ENCODE results near the gene PDE4B.

The PDE4B gene

GRCh38 chr1:65830306-65830705 lies 37.6 kb downstream of the PDE4B start:
- TF ChIP-seq, protein P1, sequence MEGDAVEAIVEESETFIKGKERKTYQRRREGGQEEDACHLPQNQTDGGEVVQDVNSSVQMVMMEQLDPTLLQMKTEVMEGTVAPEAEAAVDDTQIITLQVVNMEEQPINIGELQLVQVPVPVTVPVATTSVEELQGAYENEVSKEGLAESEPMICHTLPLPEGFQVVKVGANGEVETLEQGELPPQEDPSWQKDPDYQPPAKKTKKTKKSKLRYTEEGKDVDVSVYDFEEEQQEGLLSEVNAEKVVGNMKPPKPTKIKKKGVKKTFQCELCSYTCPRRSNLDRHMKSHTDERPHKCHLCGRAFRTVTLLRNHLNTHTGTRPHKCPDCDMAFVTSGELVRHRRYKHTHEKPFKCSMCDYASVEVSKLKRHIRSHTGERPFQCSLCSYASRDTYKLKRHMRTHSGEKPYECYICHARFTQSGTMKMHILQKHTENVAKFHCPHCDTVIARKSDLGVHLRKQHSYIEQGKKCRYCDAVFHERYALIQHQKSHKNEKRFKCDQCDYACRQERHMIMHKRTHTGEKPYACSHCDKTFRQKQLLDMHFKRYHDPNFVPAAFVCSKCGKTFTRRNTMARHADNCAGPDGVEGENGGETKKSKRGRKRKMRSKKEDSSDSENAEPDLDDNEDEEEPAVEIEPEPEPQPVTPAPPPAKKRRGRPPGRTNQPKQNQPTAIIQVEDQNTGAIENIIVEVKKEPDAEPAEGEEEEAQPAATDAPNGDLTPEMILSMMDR (IDR thresholded peaks at IDR 0.05; ENCODE audit: low read length) = no peak
- no peak for TF ChIP-seq EZH2 (IDR thresholded peaks at IDR 0.05; ENCODE audit: borderline replicate concordance, low read length)
- Histone ChIP-seq H2AFZ (ENCODE audit: low read length) (no peak overlapping the region), H3K4me2 (ENCODE audit: low read length) (no peak overlapping the region), H3K27ac (ENCODE audit: low read depth, low read length, poor library complexity, severe bottlenecking) (no peak overlapping the region), H3F3A (ENCODE audit: insufficient read depth, low read length) (no peaks in the 10 kb centered on the region), H3K9me2 (ENCODE audit: low read depth, low read length) (no peaks in the 10 kb centered on the region), H3K27me3 (ENCODE audit: insufficient read depth, low read length) (no peaks in the 10 kb centered on the region), H3K9me3 (ENCODE audit: low read length) (no peaks in the 10 kb centered on the region), H4K20me1 (ENCODE audit: insufficient read depth, low read length) (no peaks in the 10 kb centered on the region), H3K4me1 (ENCODE audit: insufficient read depth, low read length, severe bottlenecking) (no peaks in the 10 kb centered on the region), H3K36me3 (ENCODE audit: insufficient read depth, low read length) (no peaks in the 10 kb centered on the region), H3K9ac (ENCODE audit: low read length) (no peak overlapping the region), H3K79me2 (ENCODE audit: insufficient read depth, low read length) (no peaks in the 10 kb centered on the region), H3K4me3 (ENCODE audit: low read depth, low read length, poor library complexity, severe bottlenecking) (no peak overlapping the region)

DNA sequence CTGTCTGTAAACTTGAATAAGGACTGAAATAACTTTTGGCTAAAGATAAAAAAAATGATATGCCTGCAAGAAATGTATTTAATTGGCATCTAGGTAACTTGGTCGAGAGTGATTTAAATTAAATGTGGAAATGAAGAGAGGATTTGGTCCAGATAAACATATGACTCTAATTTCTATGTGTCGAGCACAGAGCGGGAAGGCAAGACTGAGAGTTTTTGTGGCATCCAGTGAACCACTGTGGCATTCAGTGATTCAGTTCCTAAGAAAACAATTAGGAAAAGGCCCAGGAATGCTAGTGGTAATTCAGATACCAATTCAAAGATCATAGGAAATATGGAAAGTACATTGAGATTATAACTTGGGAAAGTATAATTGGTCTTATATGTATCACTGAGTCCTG lies 39.6 kb downstream of the PDE4B start:
- Histone ChIP-seq H2AFZ (ENCODE audit: low read length) (no peak overlapping the region), H3K79me2 (ENCODE audit: insufficient read depth, low read length) (no peaks in the 10 kb centered on the region), H3K9me2 (ENCODE audit: low read depth, low read length) (no peaks in the 10 kb centered on the region), H3K4me1 (ENCODE audit: insufficient read depth, low read length, severe bottlenecking) (no peaks in the 10 kb centered on the region), H3K27me3 (ENCODE audit: insufficient read depth, low read length) (no peaks in the 10 kb centered on the region), H3K4me3 (ENCODE audit: low read depth, low read length, poor library complexity, severe bottlenecking) (no peak overlapping the region), H3K4me2 (ENCODE audit: low read length) (no peak overlapping the region), H3K36me3 (ENCODE audit: insufficient read depth, low read length) (no peaks in the 10 kb centered on the region), H4K20me1 (ENCODE audit: insufficient read depth, low read length) (no peaks in the 10 kb centered on the region), H3F3A (ENCODE audit: insufficient read depth, low read length) (no peaks in the 10 kb centered on the region), H3K9me3 (ENCODE audit: low read length) (no peaks in the 10 kb centered on the region), H3K27ac (ENCODE audit: low read depth, low read length, poor library complexity, severe bottlenecking) (no peak overlapping the region), H3K9ac (ENCODE audit: low read length) (no peak overlapping the region)
- TF ChIP-seq, protein P1 (IDR thresholded peaks at IDR 0.05; ENCODE audit: low read length) = no peak
- no peak for TF ChIP-seq EZH2 (IDR thresholded peaks at IDR 0.05; ENCODE audit: borderline replicate concordance, low read length)

DNA sequence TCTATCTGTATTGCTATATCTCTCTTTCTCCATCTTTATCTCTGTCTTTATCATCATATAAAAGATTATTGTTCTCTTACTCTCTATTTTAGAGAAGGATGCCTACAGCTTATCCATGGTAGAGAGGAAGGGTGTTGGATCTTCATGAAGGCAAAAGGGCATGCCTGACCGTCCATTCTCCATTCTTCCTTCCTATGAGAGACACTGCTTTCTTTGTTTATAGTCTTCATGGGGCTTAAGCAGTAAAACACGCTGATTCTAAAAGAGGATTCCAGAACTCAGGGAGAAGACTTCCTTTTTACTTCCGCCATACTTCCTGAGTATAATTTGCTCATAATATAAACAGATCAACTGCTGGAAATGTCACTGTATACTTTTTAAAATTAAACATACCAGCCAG lies 44.0 kb downstream of the PDE4B start:
- no peaks in the 10 kb centered on the region for H4K20me1 ChIP-seq (ENCODE audit: insufficient read depth, low read length)

More for the DNA sequence above, 44.0 kb downstream of the PDE4B start:
- no peaks in the 10 kb centered on the region for H3K9me2 ChIP-seq (ENCODE audit: low read depth, low read length)
- no peaks in the 10 kb centered on the region for H3F3A ChIP-seq (ENCODE audit: insufficient read depth, low read length)
- H3K9ac ChIP-seq (ENCODE audit: low read length) = no peak overlapping the region
- no peak overlapping the region for H2AFZ ChIP-seq (ENCODE audit: low read length)
- H3K9me3 ChIP-seq (ENCODE audit: low read length) = no peaks in the 10 kb centered on the region
- H3K27ac ChIP-seq (ENCODE audit: low read depth, low read length, poor library complexity, severe bottlenecking) = no peak overlapping the region
- TF ChIP-seq, protein P1 (IDR thresholded peaks at IDR 0.05; ENCODE audit: low read length) = no peak
- TF ChIP-seq EZH2 (IDR thresholded peaks at IDR 0.05; ENCODE audit: borderline replicate concordance, low read length) = no peak
- H3K36me3 ChIP-seq (ENCODE audit: insufficient read depth, low read length) = no peaks in the 10 kb centered on the region
- no peaks in the 10 kb centered on the region for H3K79me2 ChIP-seq (ENCODE audit: insufficient read depth, low read length)
- no peak overlapping the region for H3K4me2 ChIP-seq (ENCODE audit: low read length)
- H3K4me3 ChIP-seq (ENCODE audit: low read depth, low read length, poor library complexity, severe bottlenecking) = no peak overlapping the region
- H3K4me1 ChIP-seq (ENCODE audit: insufficient read depth, low read length, severe bottlenecking) = no peaks in the 10 kb centered on the region
- H3K27me3 ChIP-seq (ENCODE audit: insufficient read depth, low read length) = no peaks in the 10 kb centered on the region
